ENCODE measurements around the gene BRWD1.

- TF ChIP-seq CTCF (IDR thresholded peaks at IDR 0.05) (no peak), POLR2A (IDR thresholded peaks at IDR 0.05) (no peak)
These were observed 18.7 kb upstream of the BRWD1 start for GRCh38 chr21:39332175-39332574.
